KMS-11 (cell line): ENCODE results near the gene TCP11L1.

ENCODE experiments used
- H2AFZ ChIP-seq: fragments of 200-600 bp; sonication (generic); 2 replicates; pipeline ENCODE4 v1.6.1; 2016; ENCODE audit warnings: antibody characterized with exemption, mixed run types, low read depth
- H3K27ac ChIP-seq: fragments of 200-600 bp; sonication (generic); 2 replicates; pipeline ENCODE4 v1.6.1; 2016; ENCODE audit warnings: mild to moderate bottlenecking, mixed run types
- H3K27me3 ChIP-seq: fragments of 200-600 bp; sonication (generic); 2 replicates; pipeline ENCODE4 v1.6.1; 2017; ENCODE audit warnings: mild to moderate bottlenecking, low read depth, mixed run types, moderate library complexity; ENCODE audit not compliant: insufficient read depth
- H3K36me3 ChIP-seq: fragments of 200-600 bp; sonication (generic); 2 replicates; pipeline ENCODE4 v1.6.1; 2017; ENCODE audit warnings: mild to moderate bottlenecking, mixed run types; ENCODE audit not compliant: insufficient read depth
- H3K4me1 ChIP-seq: fragments of 200-600 bp; sonication (generic); 2 replicates; pipeline ENCODE4 v1.6.1; 2016; ENCODE audit warnings: mild to moderate bottlenecking, low read depth, mixed run types; ENCODE audit not compliant: poor library complexity, severe bottlenecking
- H3K4me2 ChIP-seq: fragments of 200-600 bp; sonication (generic); 2 replicates; pipeline ENCODE4 v1.7.0; 2016; ENCODE audit warnings: mild to moderate bottlenecking, mixed run types
- H3K4me3 ChIP-seq: fragments of 200-600 bp; sonication (generic); IDR thresholded peaks from 2 replicates; pipeline ENCODE4 v1.6.1; 2017; ENCODE audit warnings: low read depth, low read length, mixed read lengths; ENCODE audit not compliant: insufficient read depth
- H3K79me2 ChIP-seq: fragments of 200-600 bp; sonication (generic); 2 replicates; pipeline ENCODE4 v1.6.1; 2016; ENCODE audit warnings: low read depth, mixed run types; ENCODE audit not compliant: insufficient read depth
- H3K9ac ChIP-seq: fragments of 200-600 bp; sonication (generic); 2 replicates; pipeline ENCODE4 v1.6.1; 2016; ENCODE audit warnings: mild to moderate bottlenecking, mixed run types
- H4K20me1 ChIP-seq: fragments of 200-600 bp; sonication (generic); 2 replicates; pipeline ENCODE4 v1.6.1; 2016; ENCODE audit warnings: mild to moderate bottlenecking, mixed run types; ENCODE audit not compliant: insufficient read depth
- CTCF ChIP-seq: fragments of 200-600 bp; sonication (generic); conservative IDR thresholded peaks from 2 replicates; pipeline ENCODE4 v1.6.1; 2017; ENCODE audit warnings: low read depth, mild to moderate bottlenecking, antibody characterized with exemption, low read length, moderate library complexity, mixed read lengths

Gene TCP11L1

GRCh38 chr11:33017478-33017877 lies 21.9 kb upstream of the TCP11L1 start:
- TF ChIP-seq CTCF = no peak
- Histone ChIP-seq H3K36me3 (no peaks in the 10 kb centered on the region), H3K27ac (no peak overlapping the region), H3K79me2 (no peaks in the 10 kb centered on the region), H4K20me1 (no peaks in the 10 kb centered on the region), H2AFZ (no peak overlapping the region), H3K9ac (no peak overlapping the region), H3K4me1 (no peaks in the 10 kb centered on the region), H3K27me3 (no peaks in the 10 kb centered on the region), H3K4me3 (no peak overlapping the region), H3K4me2 (no peak overlapping the region)

GRCh38 chr11:33017965-33018364 lies 21.4 kb upstream of the TCP11L1 start:
- no peak overlapping the region for H3K27ac ChIP-seq
- TF ChIP-seq CTCF = no peak
- no peak overlapping the region for H3K4me2 ChIP-seq
- H3K9ac ChIP-seq = no peak overlapping the region
- H2AFZ ChIP-seq = no peak overlapping the region
- no peaks in the 10 kb centered on the region for H3K36me3 ChIP-seq
- H4K20me1 ChIP-seq = no peaks in the 10 kb centered on the region
- H3K79me2 ChIP-seq = no peaks in the 10 kb centered on the region
- H3K4me3 ChIP-seq = no peak overlapping the region
- no peaks in the 10 kb centered on the region for H3K4me1 ChIP-seq
- no peaks in the 10 kb centered on the region for H3K27me3 ChIP-seq

GRCh38 chr11:33018840-33019239 lies 20.5 kb upstream of the TCP11L1 start:
- Histone ChIP-seq H4K20me1 (no peaks in the 10 kb centered on the region), H3K9ac (no peak overlapping the region), H3K79me2 (no peaks in the 10 kb centered on the region), H2AFZ (no peak overlapping the region), H3K4me1 (no peaks in the 10 kb centered on the region), H3K27me3 (no peaks in the 10 kb centered on the region), H3K4me2 (no peak overlapping the region), H3K27ac (no peak overlapping the region), H3K36me3 (no peaks in the 10 kb centered on the region), H3K4me3 (no peak overlapping the region)
- TF ChIP-seq CTCF = no peak

- H3K36me3 ChIP-seq = no peaks in the 10 kb centered on the region
- no peaks in the 10 kb centered on the region for H4K20me1 ChIP-seq
- no peaks in the 10 kb centered on the region for H3K4me1 ChIP-seq
- no peak overlapping the region for H3K27ac ChIP-seq
- H2AFZ ChIP-seq = no peak overlapping the region
- no peak for TF ChIP-seq CTCF
- no peaks in the 10 kb centered on the region for H3K79me2 ChIP-seq
- H3K9ac ChIP-seq = no peak overlapping the region
- H3K4me2 ChIP-seq = no peak overlapping the region
- no peak overlapping the region for H3K4me3 ChIP-seq
- no peaks in the 10 kb centered on the region for H3K27me3 ChIP-seq
Measured at GRCh38 chr11:33021501-33021900, 17.9 kb upstream of the TCP11L1 start.

- no peaks in the 10 kb centered on the region for H3K36me3 ChIP-seq
- H2AFZ ChIP-seq = no peak overlapping the region
- H3K9ac ChIP-seq = no peak overlapping the region
- H3K4me3 ChIP-seq = no peak overlapping the region
- no peaks in the 10 kb centered on the region for H4K20me1 ChIP-seq
- TF ChIP-seq CTCF = no peak
- no peak overlapping the region for H3K27ac ChIP-seq
- no peaks in the 10 kb centered on the region for H3K79me2 ChIP-seq
- H3K4me2 ChIP-seq = no peak overlapping the region
- H3K4me1 ChIP-seq = no peaks in the 10 kb centered on the region
- H3K27me3 ChIP-seq = no peaks in the 10 kb centered on the region
Measured at GRCh38 chr11:33021937-33022336, 17.4 kb upstream of the TCP11L1 start.
